SU-DHL-6 (cell line): ENCODE measurements around the gene PPP6R3.

Source experiments
- EZH2phosphoT487 ChIP-seq: fragments of 200-600 bp; sonication (generic), shearing (Covaris generic); conservative IDR thresholded peaks from 2 replicates; pipeline ENCODE4 v1.6.1; 2018; ENCODE audit warnings: mild to moderate bottlenecking, antibody characterized with exemption, low read length, moderate library complexity, mixed read lengths
- TF ChIP-seq, protein P1 (sequence below): fragments of 200-600 bp; sonication (generic); IDR thresholded peaks from one replicate; pipeline ENCODE4 v1.5.1; 2017; ENCODE audit warnings: antibody characterized with exemption, mild to moderate bottlenecking, low read length, moderate library complexity; ENCODE audit not compliant: insufficient read depth, poor library complexity, severe bottlenecking

DNA sequence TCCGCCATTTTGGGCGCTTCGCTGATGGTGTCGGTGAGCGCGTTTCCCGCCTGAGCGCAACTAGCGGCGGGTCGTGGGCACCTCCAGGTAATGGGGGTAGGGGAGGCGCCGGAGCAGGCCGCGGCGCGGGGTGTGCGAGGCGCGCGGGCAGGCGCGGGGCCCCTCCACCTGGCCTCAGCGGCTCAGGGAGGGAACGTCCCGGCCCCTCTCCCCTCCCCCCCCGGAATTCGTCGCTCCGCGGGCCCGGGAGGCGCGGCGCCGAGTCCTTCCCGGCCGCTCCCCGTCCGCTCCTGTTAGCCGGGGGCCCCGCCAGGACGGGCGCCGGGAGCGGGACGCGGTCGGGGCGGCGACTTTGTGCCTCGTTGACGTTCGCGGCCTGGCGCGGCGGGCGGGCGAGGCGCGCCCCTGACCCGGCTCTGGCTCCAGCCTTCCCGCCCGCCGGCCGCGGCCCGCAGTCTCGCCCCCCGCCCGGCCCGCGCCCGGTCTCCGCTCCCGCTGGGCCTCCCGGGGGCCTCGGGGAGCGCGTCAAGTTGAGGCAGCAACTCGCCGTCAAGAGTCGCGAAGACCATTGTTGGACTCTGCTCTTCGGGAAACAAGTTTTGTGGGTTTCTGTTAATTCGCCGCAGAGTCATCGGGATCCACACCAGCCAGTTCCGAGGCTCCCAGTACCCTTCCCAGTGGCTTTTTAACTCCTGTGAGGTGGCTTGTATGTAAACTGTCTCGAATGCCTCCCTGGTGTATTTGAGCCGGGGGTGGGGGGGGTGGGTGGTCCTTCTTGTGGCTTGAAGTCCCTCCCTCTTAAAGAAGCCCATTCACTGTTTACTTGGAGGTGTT lies at the start of gene PPP6R3:
- TF ChIP-seq, protein P1, sequence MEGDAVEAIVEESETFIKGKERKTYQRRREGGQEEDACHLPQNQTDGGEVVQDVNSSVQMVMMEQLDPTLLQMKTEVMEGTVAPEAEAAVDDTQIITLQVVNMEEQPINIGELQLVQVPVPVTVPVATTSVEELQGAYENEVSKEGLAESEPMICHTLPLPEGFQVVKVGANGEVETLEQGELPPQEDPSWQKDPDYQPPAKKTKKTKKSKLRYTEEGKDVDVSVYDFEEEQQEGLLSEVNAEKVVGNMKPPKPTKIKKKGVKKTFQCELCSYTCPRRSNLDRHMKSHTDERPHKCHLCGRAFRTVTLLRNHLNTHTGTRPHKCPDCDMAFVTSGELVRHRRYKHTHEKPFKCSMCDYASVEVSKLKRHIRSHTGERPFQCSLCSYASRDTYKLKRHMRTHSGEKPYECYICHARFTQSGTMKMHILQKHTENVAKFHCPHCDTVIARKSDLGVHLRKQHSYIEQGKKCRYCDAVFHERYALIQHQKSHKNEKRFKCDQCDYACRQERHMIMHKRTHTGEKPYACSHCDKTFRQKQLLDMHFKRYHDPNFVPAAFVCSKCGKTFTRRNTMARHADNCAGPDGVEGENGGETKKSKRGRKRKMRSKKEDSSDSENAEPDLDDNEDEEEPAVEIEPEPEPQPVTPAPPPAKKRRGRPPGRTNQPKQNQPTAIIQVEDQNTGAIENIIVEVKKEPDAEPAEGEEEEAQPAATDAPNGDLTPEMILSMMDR, result no peak
- no peak for TF ChIP-seq EZH2phosphoT487
